Progenitor cell of endocrine pancreas (in vitro differentiated cells): ENCODE results near the gene PLXNC1. TPM values are rescaled to one million over a fixed set of nuclear protein-coding genes. Genes with fewer than 3 reads are reported as not detected.

Experiments used
- DNase-seq: peaks from one replicate; pipeline ENCODE4 v3.0.0; 2021; ENCODE audit warnings: low spot score; ENCODE audit not compliant: unreplicated experiment
- H3K27ac Mint-ChIP-seq: 2 replicates; pipeline ENCODE4 v1.8.0; 2021; ENCODE audit warnings: mild to moderate bottlenecking, moderate library complexity, mixed read lengths
- H3K27me3 Mint-ChIP-seq: 2 replicates; pipeline ENCODE4 v1.8.0; 2021; ENCODE audit warnings: mixed read lengths
- H3K36me3 Mint-ChIP-seq: 2 replicates; pipeline ENCODE4 v1.8.0; 2022; ENCODE audit warnings: mixed read lengths; ENCODE audit not compliant: insufficient read depth
- H3K4me1 Mint-ChIP-seq: 2 replicates; pipeline ENCODE4 v1.8.0; 2021; ENCODE audit warnings: low read depth, mixed read lengths
- H3K4me3 Mint-ChIP-seq: 2 replicates; pipeline ENCODE4 v1.8.0; 2021; ENCODE audit warnings: low read depth, mild to moderate bottlenecking, moderate library complexity, mixed read lengths
- H3K9me3 Mint-ChIP-seq: 2 replicates; pipeline ENCODE4 v1.8.0; 2021; ENCODE audit warnings: low read depth, mixed read lengths
- CTCF ChIP-seq: fragments of 200-600 bp; sonication (generic); IDR thresholded peaks from one replicate; pipeline ENCODE4 v1.5.0; 2021; ENCODE audit warnings: antibody characterized with exemption, mild to moderate bottlenecking; ENCODE audit not compliant: unreplicated experiment
- total RNA-seq: library from RNA; stranded (reverse); gene quantifications from 2 replicates; pipeline ENCODE4 v1.2.1, GENCODE V29; 2021

The PLXNC1 gene
- total RNA-seq, 1 donor from 2014 or later: 25.7 TPM

GRCh38 chr12:94264736-94265485 is 116.5 kb downstream of the PLXNC1 start:
- Mint-ChIP-seq H3K36me3 (peaks cover 16% of the 10 kb centered on the region), H3K4me3 (no peak overlapping the region), H3K27me3 (no peaks in the 10 kb centered on the region), H3K9me3 (no peaks in the 10 kb centered on the region), H3K4me1 (peaks cover 3% of the 10 kb centered on the region), H3K27ac (no peak overlapping the region)
- DNase-seq: no peak
- TF ChIP-seq CTCF: no peak

- TF ChIP-seq CTCF: no peak
- H3K4me3 Mint-ChIP-seq: no peak overlapping the region
- H3K27me3 Mint-ChIP-seq: no peaks in the 10 kb centered on the region
- DNase-seq: no peak
- no peaks in the 10 kb centered on the region for H3K9me3 Mint-ChIP-seq
- peaks cover 15% of the 10 kb centered on the region for H3K36me3 Mint-ChIP-seq
- no peak overlapping the region for H3K27ac Mint-ChIP-seq
- H3K4me1 Mint-ChIP-seq: peaks cover 3% of the 10 kb centered on the region
These were observed 117.2 kb downstream of the PLXNC1 start for GRCh38 chr12:94265539-94265938.

- no peak for DNase-seq
- peaks cover 10% of the 10 kb centered on the region for H3K36me3 Mint-ChIP-seq
- H3K9me3 Mint-ChIP-seq: no peaks in the 10 kb centered on the region
- H3K4me1 Mint-ChIP-seq: peaks cover under 1% of the 10 kb centered on the region
- H3K27me3 Mint-ChIP-seq: no peaks in the 10 kb centered on the region
- H3K4me3 Mint-ChIP-seq: no peak overlapping the region
- no peak for TF ChIP-seq CTCF
- H3K27ac Mint-ChIP-seq: no peak overlapping the region
These were observed 117.8 kb downstream of the PLXNC1 start for GRCh38 chr12:94265966-94266745.

- no peak overlapping the region for H3K4me3 Mint-ChIP-seq
- H3K36me3 Mint-ChIP-seq: peaks cover 12% of the 10 kb centered on the region
- no peak overlapping the region for H3K27ac Mint-ChIP-seq
- no peaks in the 10 kb centered on the region for H3K9me3 Mint-ChIP-seq
- no peaks in the 10 kb centered on the region for H3K27me3 Mint-ChIP-seq
- no peak for DNase-seq
- TF ChIP-seq CTCF: no peak
- no peaks in the 10 kb centered on the region for H3K4me1 Mint-ChIP-seq
These were observed 118.6 kb downstream of the PLXNC1 start for GRCh38 chr12:94266796-94267536.

- Mint-ChIP-seq H3K4me3 (no peak overlapping the region), H3K27ac (no peak overlapping the region), H3K36me3 (peaks cover 12% of the 10 kb centered on the region), H3K9me3 (no peaks in the 10 kb centered on the region), H3K4me1 (no peaks in the 10 kb centered on the region), H3K27me3 (no peaks in the 10 kb centered on the region)
- DNase-seq: no peak
- TF ChIP-seq CTCF: no peak
These were observed 119.1 kb downstream of the PLXNC1 start for GRCh38 chr12:94267537-94267872.
